ENCODE data around the gene H2BK1. TPM values are rescaled to one million over a fixed set of nuclear protein-coding genes. Genes with fewer than 3 reads are reported as not detected.

Gene H2BK1
- total and polyA plus RNA-seq, 2 of the 13 experiments (the other 11 are each of a cell fraction or from before 2014, with no cell fraction given), result not detected

DNA sequence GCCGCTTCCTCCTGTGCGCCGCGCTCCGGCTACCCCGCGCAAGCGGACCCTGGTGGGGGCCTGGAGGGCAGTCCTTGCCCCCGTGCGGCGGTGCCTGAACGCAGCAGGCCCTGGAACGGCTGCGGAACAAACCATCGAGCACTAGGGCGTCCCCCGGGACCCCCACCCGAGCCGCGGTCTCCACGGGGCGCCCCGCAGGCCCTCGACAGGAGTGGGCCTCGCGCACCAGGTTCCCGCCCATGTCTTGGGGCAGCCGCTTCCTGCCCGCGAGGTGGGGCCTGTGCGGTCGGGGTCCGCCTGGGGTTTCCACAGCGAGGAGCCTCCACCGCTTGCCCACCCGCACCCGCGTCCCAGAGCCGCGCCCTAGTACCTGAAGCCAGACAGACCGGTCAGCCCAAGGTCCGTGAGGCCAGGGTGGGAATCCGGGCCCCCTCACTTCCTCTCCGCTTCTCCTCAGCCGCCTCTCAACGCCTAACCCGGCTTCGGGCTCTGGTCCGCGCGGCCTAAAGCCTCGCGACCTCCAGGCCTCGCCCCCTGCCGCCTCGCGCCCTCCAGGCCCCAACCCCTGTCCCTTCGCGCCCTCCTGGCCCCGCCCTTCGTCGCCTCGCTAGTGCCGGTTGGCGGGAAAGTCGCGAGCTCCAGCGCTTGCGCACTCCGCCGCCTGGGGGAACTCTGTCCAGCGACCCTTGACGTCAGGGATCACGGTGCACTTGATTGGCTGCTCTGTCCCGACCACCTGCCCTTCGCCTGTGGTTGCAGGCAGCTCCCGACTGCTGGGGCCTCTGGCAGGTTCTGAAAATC, 35.8 kb downstream of the H2BK1 start:
- no peak for ATAC-seq
- no TSS peak for BruUV-seq (replicated peaks)
- H3K4me2 ChIP-seq (ENCODE audit: low read depth, low read length), result no peak overlapping the region
- no peak overlapping the region for H2AFZ ChIP-seq (ENCODE audit: low read length)
- in situ Hi-C loops (cut with HindIII; ENCODE audit: extremely low pct_ligation_motif_present, low pct_unique_long_range_greater_than_20kb) (no loop called here), intact Hi-C loops (cut with micrococcal nuclease; ENCODE audit: unreplicated experiment) (loop anchor here (10.0 kb wide), 1 partner anchor 130 kb away; no protein-coding TSS in a partner anchor)
- TF ChIP-seq RFX5 (IDR thresholded peaks at IDR 0.05; ENCODE audit: low read depth, low read length) (peak; percentile 60; the same call in 1 of the 2 replicates), ZNF138 (CRISPR knock-in tag; IDR thresholded peaks at IDR 0.05; ENCODE audit: low read depth) (no peak), CEBPG (CRISPR knock-in tag; IDR thresholded peaks at IDR 0.05) (no peak)
- no peak overlapping the region for H3K9ac ChIP-seq (ENCODE audit: insufficient read depth, low read depth, low read length)
- 83% methylated on average over 51 of the region's 77 CpGs for WGBS (ENCODE audit: low lambda C conversion rate)
- no peak overlapping the region for H3K27ac ChIP-seq (ENCODE audit: extremely low read length, insufficient read depth, low read length)
- H3K27me3 ChIP-seq (ENCODE audit: control insufficient read depth in 1 of 2, insufficient read depth in 2 of 2, low read length in 2 of 2), result peaks cover 0 to 45% of the 10 kb centered on the region in 2 experiments; a peak in 3 of 5 replicates
- CTCF ChIA-PET (ENCODE audit: low intra/inter-chr PET ratio, low total read pairs), result no interaction called here
- no peak overlapping the region for H3K4me3 ChIP-seq (replicated peaks in 1 of 3; ENCODE audit: insufficient read depth in 1 of 3, low read depth in 2 of 3, low read length in 3 of 3)
- no peak for FAIRE-seq
- no peaks in the 10 kb centered on the region for H4K20me1 ChIP-seq (ENCODE audit: insufficient read depth, low read length)
- no peaks in the 10 kb centered on the region for H3K79me2 ChIP-seq (ENCODE audit: insufficient read depth, low read length)
- POLR2A ChIA-PET, result no interaction called here
- no peak for DNase-seq (ENCODE audit: low spot score)
- no peaks in the 10 kb centered on the region for H3K4me1 ChIP-seq (ENCODE audit: insufficient read depth, low read length)
- no peaks in the 10 kb centered on the region for H3K36me3 ChIP-seq (replicated peaks in 1 of 2; ENCODE audit: control insufficient read depth in 1 of 2, insufficient read depth in 2 of 2, low read length in 2 of 2)
- H3K9me3 ChIP-seq (ENCODE audit: low read length), result no peaks in the 10 kb centered on the region

DNA sequence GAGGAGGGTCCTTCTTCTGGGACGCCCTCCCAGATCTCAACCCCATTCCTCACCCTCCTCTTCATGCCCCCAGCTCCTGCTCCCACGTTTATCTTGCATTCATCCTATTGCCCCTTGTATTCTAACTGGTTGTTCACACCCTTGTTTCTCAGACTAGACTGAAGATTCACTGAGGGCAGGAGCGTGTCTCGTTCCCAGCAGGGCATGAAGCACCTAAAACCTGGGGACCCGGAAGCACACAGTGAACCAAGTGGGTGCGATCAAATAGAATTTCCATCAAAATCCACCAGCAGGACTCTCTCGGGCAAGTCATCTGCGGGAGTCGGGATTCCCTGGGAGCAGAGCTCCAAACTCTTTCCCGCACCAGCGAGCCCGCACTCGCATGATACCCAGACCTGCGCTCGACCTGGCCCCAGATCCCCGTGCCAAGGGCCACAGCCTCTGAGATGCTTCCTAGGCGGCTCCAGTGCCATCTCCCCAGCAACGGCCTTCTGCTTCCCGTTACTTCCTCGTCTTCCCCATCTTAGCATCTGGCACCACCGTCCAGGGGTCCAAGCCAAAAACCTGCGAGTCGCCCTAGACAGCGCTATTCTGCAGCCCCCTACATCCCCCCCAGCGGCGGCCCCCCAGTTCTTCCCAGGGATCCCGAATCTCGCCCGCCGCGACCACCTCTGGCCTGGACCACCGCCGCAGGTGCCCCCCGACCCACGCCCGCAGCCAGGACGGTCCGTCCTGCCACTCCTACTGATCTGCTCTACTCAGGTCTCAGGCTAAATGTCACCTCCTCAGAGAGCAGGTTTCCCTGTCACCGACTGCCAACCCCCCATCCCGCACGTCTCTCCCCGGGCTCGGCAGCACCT, 36.7 kb downstream of the H2BK1 start:
- Histone ChIP-seq H2AFZ (ENCODE audit: low read length) (no peak overlapping the region), H3K9me3 (ENCODE audit: low read length) (no peaks in the 10 kb centered on the region), H4K20me1 (ENCODE audit: insufficient read depth, low read length) (no peaks in the 10 kb centered on the region), H3K4me3 (replicated peaks in 1 of 3; ENCODE audit: insufficient read depth in 1 of 3, low read depth in 2 of 3, low read length in 3 of 3) (no peak overlapping the region), H3K27me3 (ENCODE audit: control insufficient read depth in 1 of 2, insufficient read depth in 2 of 2, low read length in 2 of 2) (peaks cover 0 to 45% of the 10 kb centered on the region in 2 experiments; a peak in 4 of 5 replicates), H3K4me1 (ENCODE audit: insufficient read depth, low read length) (no peaks in the 10 kb centered on the region), H3K79me2 (ENCODE audit: insufficient read depth, low read length) (no peaks in the 10 kb centered on the region), H3K4me2 (ENCODE audit: low read depth, low read length) (no peak overlapping the region), H3K9ac (ENCODE audit: insufficient read depth, low read depth, low read length) (no peak overlapping the region), H3K27ac (ENCODE audit: extremely low read length, insufficient read depth, low read length) (no peak overlapping the region), H3K36me3 (replicated peaks in 1 of 2; ENCODE audit: control insufficient read depth in 1 of 2, insufficient read depth in 2 of 2, low read length in 2 of 2) (no peaks in the 10 kb centered on the region)
- no peak for FAIRE-seq
- ChIA-PET POLR2A (no interaction called here), CTCF (ENCODE audit: low intra/inter-chr PET ratio, low total read pairs) (interaction anchor here (2.4 to 2.7 kb wide), 2 partner anchors 49 to 130 kb away, joined by 8 to 67 read pairs; no protein-coding TSS in a partner anchor)
- ATAC-seq, result no peak
- in situ Hi-C loops (cut with HindIII; ENCODE audit: extremely low pct_ligation_motif_present, low pct_unique_long_range_greater_than_20kb) (no loop called here), intact Hi-C loops (cut with micrococcal nuclease; ENCODE audit: unreplicated experiment) (loop anchor here (10.0 kb wide), 1 partner anchor 131 kb away; no protein-coding TSS in a partner anchor)
- no TSS peak for BruUV-seq (replicated peaks)
- WGBS (ENCODE audit: low lambda C conversion rate), result 60% methylated on average over 42 of the region's 43 CpGs
- no peak for DNase-seq (ENCODE audit: low spot score)
- TF ChIP-seq, protein P1, sequence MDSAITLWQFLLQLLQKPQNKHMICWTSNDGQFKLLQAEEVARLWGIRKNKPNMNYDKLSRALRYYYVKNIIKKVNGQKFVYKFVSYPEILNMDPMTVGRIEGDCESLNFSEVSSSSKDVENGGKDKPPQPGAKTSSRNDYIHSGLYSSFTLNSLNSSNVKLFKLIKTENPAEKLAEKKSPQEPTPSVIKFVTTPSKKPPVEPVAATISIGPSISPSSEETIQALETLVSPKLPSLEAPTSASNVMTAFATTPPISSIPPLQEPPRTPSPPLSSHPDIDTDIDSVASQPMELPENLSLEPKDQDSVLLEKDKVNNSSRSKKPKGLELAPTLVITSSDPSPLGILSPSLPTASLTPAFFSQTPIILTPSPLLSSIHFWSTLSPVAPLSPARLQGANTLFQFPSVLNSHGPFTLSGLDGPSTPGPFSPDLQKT (CRISPR knock-in tag; IDR thresholded peaks at IDR 0.05; ENCODE audit: borderline replicate concordance), result no peak
- no peak for TF ChIP-seq ZNF878 (CRISPR knock-in tag; IDR thresholded peaks at IDR 0.05)
- no peak for TF ChIP-seq ZNF790 (CRISPR knock-in tag; IDR thresholded peaks at IDR 0.05; ENCODE audit: borderline replicate concordance)
- TF ChIP-seq ZNF543 (CRISPR knock-in tag; IDR thresholded peaks at IDR 0.05), result no peak
- TF ChIP-seq IRF2 (CRISPR knock-in tag; IDR thresholded peaks at IDR 0.05), result no peak
- no peak for TF ChIP-seq ZNF510 (CRISPR knock-in tag; IDR thresholded peaks at IDR 0.05; ENCODE audit: low read depth)
- no peak for TF ChIP-seq ZNF143 (CRISPR knock-in tag; IDR thresholded peaks at IDR 0.05)
- no peak for TF ChIP-seq RAD51 (IDR thresholded peaks at IDR 0.05; ENCODE audit: borderline replicate concordance)
- TF ChIP-seq ZNF367 (CRISPR knock-in tag; IDR thresholded peaks at IDR 0.05; ENCODE audit: borderline replicate concordance), result no peak
- no peak for TF ChIP-seq NR2F1 (CRISPR knock-in tag; IDR thresholded peaks at IDR 0.05)
- TF ChIP-seq, protein P2, sequence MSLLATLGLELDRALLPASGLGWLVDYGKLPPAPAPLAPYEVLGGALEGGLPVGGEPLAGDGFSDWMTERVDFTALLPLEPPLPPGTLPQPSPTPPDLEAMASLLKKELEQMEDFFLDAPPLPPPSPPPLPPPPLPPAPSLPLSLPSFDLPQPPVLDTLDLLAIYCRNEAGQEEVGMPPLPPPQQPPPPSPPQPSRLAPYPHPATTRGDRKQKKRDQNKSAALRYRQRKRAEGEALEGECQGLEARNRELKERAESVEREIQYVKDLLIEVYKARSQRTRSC (CRISPR knock-in tag; IDR thresholded peaks at IDR 0.05; ENCODE audit: low read depth), result no peak
